BLaER1 treated with 17β-estradiol and CSF1 and Interleukin-3, amounts not matched to agents 10 nM and 100 nM (cell line): Measurements from ENCODE around the gene ADAM15.

ENCODE experiments used
- H3K27ac ChIP-seq, 11 experiments: shearing (Covaris generic); formaldehyde crosslinking; 2 replicates each; pipeline ENCODE4 v1.8.1; 2022
- H3K27me3 ChIP-seq, 11 experiments: shearing (Covaris generic); formaldehyde crosslinking; 2 replicates each; pipeline ENCODE4 v1.8.1; 2022
- H3K36me3 ChIP-seq, 11 experiments: shearing (Covaris generic); formaldehyde crosslinking; 2 replicates each; pipeline ENCODE4 v1.8.1; 2022
- H3K4me1 ChIP-seq, 10 experiments: shearing (Covaris generic); formaldehyde crosslinking; 2 replicates each; pipeline ENCODE4 v1.8.1; 2022
- H3K4me2 ChIP-seq, 11 experiments: shearing (Covaris generic); formaldehyde crosslinking; 2 replicates each; pipeline ENCODE4 v1.8.1; 2022
- H3K4me3 ChIP-seq, 10 experiments: shearing (Covaris generic); formaldehyde crosslinking; 2 replicates each; pipeline ENCODE4 v1.8.1; 2022
- H3K9ac ChIP-seq, 11 experiments: shearing (Covaris generic); formaldehyde crosslinking; 2 replicates each; pipeline ENCODE4 v1.8.1; 2022
- H3K9me3 ChIP-seq, 11 experiments: shearing (Covaris generic); formaldehyde crosslinking; replicated peaks in 1 of 11; 2 replicates each; pipeline ENCODE4 v1.8.1; 2022
- H4K20me1 ChIP-seq, 11 experiments: shearing (Covaris generic); formaldehyde crosslinking; 2 replicates each; pipeline ENCODE4 v1.8.1; 2022
- Cebpa-rat ChIP-seq, 11 experiments: shearing (Covaris generic); IDR thresholded peaks; 2 replicates each; pipeline ENCODE4 v1.8.1; 2022

Gene ADAM15

GRCh38 chr1:155084722-155085503 is 33.8 kb downstream of the ADAM15 start:
- Histone ChIP-seq H3K27me3 (peaks cover 41 to 44% (median 42%) of the 10 kb centered on the region in 11 experiments), H3K4me3 (peak overlapping the region; percentile 57 to 82 (median 71)), H3K36me3 (no peaks in the 10 kb centered on the region), H4K20me1 (peaks cover 26 to 50% (median 41%) of the 10 kb centered on the region in 11 experiments; a peak in 20 of 22 replicates), H3K27ac (peak overlapping the region in 10 of 11 experiments; percentile 45 to 74 (median 68); a peak in 21 of 22 replicates), H3K4me1 (peaks cover 64 to 72% (median 71%) of the 10 kb centered on the region in 10 experiments), H3K9me3 (no peaks in the 10 kb centered on the region), H3K9ac (peak overlapping the region; percentile 62 to 80 (median 75)), H3K4me2 (peak overlapping the region; percentile 94 to 100 (median 98))
- TF ChIP-seq Cebpa-rat (IDR thresholded peaks at IDR 0.05) = no peak

- H3K9ac ChIP-seq = peak overlapping the region; percentile 62 to 80 (median 75)
- H3K9me3 ChIP-seq = no peaks in the 10 kb centered on the region
- peaks cover 34 to 37% (median 35%) of the 10 kb centered on the region in 11 experiments for H3K27me3 ChIP-seq
- peak overlapping the region; percentile 57 to 82 (median 71) for H3K4me3 ChIP-seq
- H4K20me1 ChIP-seq = peaks cover 19 to 43% (median 34%) of the 10 kb centered on the region in 11 experiments; a peak in 20 of 22 replicates
- peaks cover 57 to 65% (median 64%) of the 10 kb centered on the region in 10 experiments for H3K4me1 ChIP-seq
- TF ChIP-seq Cebpa-rat (IDR thresholded peaks at IDR 0.05) = no peak
- H3K4me2 ChIP-seq = peak overlapping the region; percentile 94 to 100 (median 98)
- no peaks in the 10 kb centered on the region for H3K36me3 ChIP-seq
- H3K27ac ChIP-seq = peak overlapping the region in 10 of 11 experiments; percentile 45 to 74 (median 68); a peak in 21 of 22 replicates
Measured at GRCh38 chr1:155085504-155086127, 34.5 kb downstream of the ADAM15 start.

GRCh38 chr1:155086128-155086741 is 35.1 kb downstream of the ADAM15 start:
- Histone ChIP-seq H3K9ac (peak overlapping the region; percentile 18 to 79 (median 63); a peak in 20 of 22 replicates), H3K27me3 (peaks cover 28 to 31% (median 29%) of the 10 kb centered on the region in 11 experiments), H3K4me3 (peak overlapping the region in 8 of 10 experiments; percentile 57 to 82 (median 71); a peak in 13 of 20 replicates), H3K4me2 (peak overlapping the region; percentile 94 to 100 (median 98)), H3K9me3 (no peaks in the 10 kb centered on the region), H3K36me3 (no peaks in the 10 kb centered on the region), H3K27ac (peak overlapping the region in 10 of 11 experiments; percentile 25 to 68 (median 52); a peak in 18 of 22 replicates), H4K20me1 (peaks cover 13 to 37% (median 28%) of the 10 kb centered on the region in 11 experiments; a peak in 20 of 22 replicates), H3K4me1 (peaks cover 51 to 63% (median 61%) of the 10 kb centered on the region in 10 experiments)
- no peak for TF ChIP-seq Cebpa-rat (IDR thresholded peaks at IDR 0.05)

GRCh38 chr1:155086856-155087535 is 35.9 kb downstream of the ADAM15 start:
- Histone ChIP-seq H3K4me2 (peak overlapping the region; percentile 94 to 100 (median 98)), H3K9me3 (no peaks in the 10 kb centered on the region), H3K4me3 (peak overlapping the region in 7 of 10 experiments; percentile 15 to 82 (median 57); a peak in 4 of 20 replicates), H4K20me1 (peaks cover 5 to 29% (median 20%) of the 10 kb centered on the region in 11 experiments; a peak in 19 of 22 replicates), H3K36me3 (no peaks in the 10 kb centered on the region), H3K27ac (peak overlapping the region in 10 of 11 experiments; percentile 25 to 62 (median 52); a peak in 18 of 22 replicates), H3K27me3 (peaks cover 20 to 23% (median 21%) of the 10 kb centered on the region in 11 experiments), H3K4me1 (peaks cover 43 to 63% (median 61%) of the 10 kb centered on the region in 10 experiments), H3K9ac (peak overlapping the region; percentile 18 to 75 (median 60); a peak in 20 of 22 replicates)
- no peak for TF ChIP-seq Cebpa-rat (IDR thresholded peaks at IDR 0.05)

GRCh38 chr1:155091071-155092051 is 40.2 kb downstream of the ADAM15 start:
- no peak for TF ChIP-seq Cebpa-rat (IDR thresholded peaks at IDR 0.05)
- no peaks in the 10 kb centered on the region for H3K27me3 ChIP-seq
- no peaks in the 10 kb centered on the region for H3K9me3 ChIP-seq
- no peak overlapping the region for H3K4me3 ChIP-seq
- H3K27ac ChIP-seq = peak overlapping the region in 1 of 11 experiments; percentile 16; a peak in 2 of 22 replicates
- H3K9ac ChIP-seq = peak overlapping the region in 5 of 11 experiments; percentile 8 to 36 (median 21); a peak in 4 of 22 replicates
- H3K4me1 ChIP-seq = peaks cover 20 to 64% (median 57%) of the 10 kb centered on the region in 10 experiments
- no peaks in the 10 kb centered on the region for H4K20me1 ChIP-seq
- peak overlapping the region; percentile 45 to 83 (median 56); a peak in 21 of 22 replicates for H3K4me2 ChIP-seq
- H3K36me3 ChIP-seq = no peaks in the 10 kb centered on the region

- 0 out of 22 replicates have a peak overlapping the region, but pooled peaks of 1 of the 11 experiments have one; percentile 13 for H3K9ac ChIP-seq
- no peak overlapping the region for H3K4me3 ChIP-seq
- no peaks in the 10 kb centered on the region for H3K27me3 ChIP-seq
- no peak overlapping the region for H3K27ac ChIP-seq
- peak overlapping the region in 7 of 11 experiments; percentile 9 to 83 (median 72); a peak in 9 of 22 replicates for H3K4me2 ChIP-seq
- H4K20me1 ChIP-seq = no peaks in the 10 kb centered on the region
- H3K9me3 ChIP-seq = no peaks in the 10 kb centered on the region
- H3K4me1 ChIP-seq = peaks cover 12 to 56% (median 50%) of the 10 kb centered on the region in 10 experiments
- TF ChIP-seq Cebpa-rat (IDR thresholded peaks at IDR 0.05) = no peak
- H3K36me3 ChIP-seq = no peaks in the 10 kb centered on the region
Measured at GRCh38 chr1:155092131-155092530, 41.0 kb downstream of the ADAM15 start.

GRCh38 chr1:155092641-155093040 is 41.5 kb downstream of the ADAM15 start:
- Histone ChIP-seq H3K4me2 (peak overlapping the region in 7 of 11 experiments; percentile 66 to 83 (median 76); a peak in 6 of 22 replicates), H3K36me3 (no peaks in the 10 kb centered on the region), H3K4me3 (no peak overlapping the region), H4K20me1 (no peaks in the 10 kb centered on the region), H3K9ac (no peak overlapping the region), H3K9me3 (no peaks in the 10 kb centered on the region), H3K4me1 (peaks cover 10 to 51% (median 45%) of the 10 kb centered on the region in 10 experiments), H3K27me3 (no peaks in the 10 kb centered on the region), H3K27ac (no peak overlapping the region)
- TF ChIP-seq Cebpa-rat (IDR thresholded peaks at IDR 0.05) = no peak
